Thymus (tissue), 14 donors: ENCODE results near the gene GPANK1. TPM values are rescaled to one million over a fixed set of nuclear protein-coding genes. Genes with fewer than 3 reads are reported as not detected.
"Not testable (repeated sequence)": the region's sequence is repeated elsewhere in the genome, so short reads cannot be mapped to it uniquely, and the experiment has no call there.

Source experiments
- DNase-seq, 9 donors: peaks; one replicate each; pipeline ENCODE4 v3.0.0-alpha.2; 2013; ENCODE audit warnings: low spot score in 9 of 9, low read depth in 6 of 9, missing footprints in 1 of 9
- H3K27ac ChIP-seq, 2 donors: one replicate each; pipeline ENCODE4 v1.5.1; 2013; ENCODE audit warnings: control low read depth in 1 of 2, low read depth in 1 of 2, low read length in 1 of 2, mild to moderate bottlenecking in 1 of 2, moderate library complexity in 1 of 2
- H3K27me3 ChIP-seq, 2 donors: one replicate each; pipeline ENCODE4 v1.5.1; 2013; ENCODE audit warnings: low read length in 1 of 2; ENCODE audit not compliant: control insufficient read depth in 2 of 2, insufficient read depth in 1 of 2
- H3K36me3 ChIP-seq, 2 donors: one replicate each; pipeline ENCODE4 v1.5.1; 2013; ENCODE audit warnings: low read length in 1 of 2, mild to moderate bottlenecking in 1 of 2, moderate library complexity in 1 of 2; ENCODE audit not compliant: control insufficient read depth in 2 of 2, insufficient read depth in 2 of 2
- H3K4me1 ChIP-seq, 2 donors: one replicate each; pipeline ENCODE4 v1.5.1; 2013; ENCODE audit warnings: low read length in 2 of 2; ENCODE audit not compliant: control insufficient read depth in 2 of 2, insufficient read depth in 2 of 2
- H3K4me3 ChIP-seq, 2 donors: one replicate each; pipeline ENCODE4 v1.5.1; 2013; ENCODE audit warnings: low read length in 2 of 2, control low read depth in 1 of 2, mild to moderate bottlenecking in 1 of 2
- H3K9me3 ChIP-seq, 2 donors: one replicate each; pipeline ENCODE4 v1.5.1; 2013; ENCODE audit warnings: low read length in 1 of 2, mild to moderate bottlenecking in 1 of 2; ENCODE audit not compliant: control insufficient read depth in 2 of 2, insufficient read depth in 1 of 2
- WGBS: extraction: QIAGEN DNeasy Blood & Tissue Kit; methylation state at CpG from one replicate; pipeline ENCODE4 v1.1.7; 2013; 5-methylcytosine and 5-hydroxymethylcytosine counted together
- long read RNA-seq, 10 donors: transcript quantifications; one replicate each; lab custom pipeline, GENCODE V29; 2026
- polyA plus RNA-seq: library from polyadenylated mRNA; stranded (reverse); fragments of 200-250 nt; gene quantifications from one replicate; pipeline ENCODE4 v1.2.3, GENCODE V29; 2013
- total RNA-seq: library from RNA; stranded (reverse); fragments of 120-200 nt; gene quantifications from one replicate; pipeline ENCODE4 v1.2.4, GENCODE V29; 2013
- donor health status: healthy.

The GPANK1 gene
- 25.2 TPM for total RNA-seq
- 13.8 TPM for polyA plus RNA-seq
- long read RNA-seq, donor 1, partial matches to known transcripts: 0 of 30 reads
- long read RNA-seq, donor 1, other reads (novel, unspliced or antisense): 30 of 30 reads
- long read RNA-seq, donor 2: 0 reads
- long read RNA-seq, donor 3, transcript GPANK1-203 (3 exons, 1,910 nt): major isoform, 11 of 119 reads
- long read RNA-seq, donor 3, partial matches to known transcripts: 105 of 119 reads
- long read RNA-seq, donor 3, other reads (novel, unspliced or antisense): 0 of 119 reads
- long read RNA-seq, donor 4, transcript GPANK1-203 (3 exons, 1,910 nt): major isoform, 5 of 19 reads
- long read RNA-seq, donor 4, partial matches to known transcripts: 13 of 19 reads
- long read RNA-seq, donor 4, other reads (novel, unspliced or antisense): 0 of 19 reads
- long read RNA-seq, donor 5, transcript GPANK1-203 (3 exons, 1,910 nt): major isoform, 11 of 87 reads
- long read RNA-seq, donor 5, partial matches to known transcripts: 72 of 87 reads
- long read RNA-seq, donor 5, other reads (novel, unspliced or antisense): 0 of 87 reads
- long read RNA-seq, donor 6, transcript GPANK1-203 (3 exons, 1,910 nt): major isoform, 7 of 31 reads
- long read RNA-seq, donor 6, partial matches to known transcripts: 24 of 31 reads
- long read RNA-seq, donor 6, other reads (novel, unspliced or antisense): 0 of 31 reads
- long read RNA-seq, donor 7, partial matches to known transcripts: 234 of 590 reads
- long read RNA-seq, donor 7, other reads (novel, unspliced or antisense): 352 of 590 reads
- long read RNA-seq, donor 8, partial matches to known transcripts: 0 of 1 reads
- long read RNA-seq, donor 8, other reads (novel, unspliced or antisense): 0 of 1 reads
- long read RNA-seq, donor 9, transcript GPANK1-203 (3 exons, 1,910 nt): major isoform, 6 of 38 reads
- long read RNA-seq, donor 9, partial matches to known transcripts: 31 of 38 reads
- long read RNA-seq, donor 9, other reads (novel, unspliced or antisense): 0 of 38 reads
- long read RNA-seq, donor 10, partial matches to known transcripts: 29 of 33 reads
- long read RNA-seq, donor 10, other reads (novel, unspliced or antisense): 0 of 33 reads

GRCh38 chr6:31664790-31665500 is at the start of gene GPANK1:
TSS of gene GPANK1 (minus strand) at chr6:31664997. CDS start at chr6:31664478, 519 bp downstream.
- WGBS: under 1% methylated on average over 39 of the region's 39 CpGs
- Histone ChIP-seq H3K27ac (peak within 1 kb of the TSS; percentile 97 to 99), H3K27me3 (no peaks in the 10 kb centered on the region), H3K4me1 (peaks cover 35 to 59% of the 10 kb centered on the region in 2 donors), H3K9me3 (no peaks in the 10 kb centered on the region), H3K36me3 (peaks cover 32 to 60% of the 10 kb centered on the region in 2 donors), H3K4me3 (peak within 1 kb of the TSS; percentile 91 to 97)
- peak; percentile 82 to 98 (median 92) for DNase-seq

GRCh38 chr6:31713991-31714684 is 49.3 kb upstream of the GPANK1 start:
- Histone ChIP-seq H3K27ac (peak overlapping the region; percentile 50 to 78), H3K4me1 (peaks cover 8 to 48% of the 10 kb centered on the region in 2 donors)
- 29% methylated on average over 5 of the region's 5 CpGs for WGBS

GRCh38 chr6:31713465-31713864 is 48.7 kb upstream of the GPANK1 start:
- H3K9me3 ChIP-seq: no peaks in the 10 kb centered on the region
- no peaks in the 10 kb centered on the region for H3K36me3 ChIP-seq
- H3K4me3 ChIP-seq: no peak overlapping the region
- peak overlapping the region; percentile 50 to 78 for H3K27ac ChIP-seq
- no peak for DNase-seq
- WGBS: 92% methylated on average over 4 of the region's 4 CpGs
- no peaks in the 10 kb centered on the region for H3K27me3 ChIP-seq
- peaks cover 8 to 48% of the 10 kb centered on the region in 2 donors for H3K4me1 ChIP-seq

More at GRCh38 chr6:31713991-31714684, 49.3 kb upstream of the GPANK1 start:
- DNase-seq: peak in 4 of 9 donors; percentile 34 to 77 (median 52)
- H3K36me3 ChIP-seq: no peaks in the 10 kb centered on the region
- no peak overlapping the region for H3K4me3 ChIP-seq
- H3K27me3 ChIP-seq: no peaks in the 10 kb centered on the region
- H3K9me3 ChIP-seq: no peaks in the 10 kb centered on the region

GRCh38 chr6:31712296-31712695 is 47.5 kb upstream of the GPANK1 start:
- H3K9me3 ChIP-seq: no peaks in the 10 kb centered on the region
- H3K27me3 ChIP-seq: no peaks in the 10 kb centered on the region
- H3K4me1 ChIP-seq: peaks cover 8 to 48% of the 10 kb centered on the region in 2 donors
- no peak overlapping the region for H3K4me3 ChIP-seq
- 85% methylated on average over 8 of the region's 8 CpGs for WGBS
- peak in 1 of 9 donors; percentile 46 for DNase-seq
- H3K36me3 ChIP-seq: no peaks in the 10 kb centered on the region
- no peak overlapping the region for H3K27ac ChIP-seq

GRCh38 chr6:31711233-31711632 is 46.4 kb upstream of the GPANK1 start:
- no peaks in the 10 kb centered on the region for H3K36me3 ChIP-seq
- no peaks in the 10 kb centered on the region for H3K27me3 ChIP-seq
- WGBS: 56% methylated on average over 8 of the region's 8 CpGs
- no peak overlapping the region for H3K27ac ChIP-seq
- H3K4me1 ChIP-seq: peaks cover 8 to 48% of the 10 kb centered on the region in 2 donors
- no peaks in the 10 kb centered on the region for H3K9me3 ChIP-seq
- DNase-seq: no peak
- no peak overlapping the region for H3K4me3 ChIP-seq

- Histone ChIP-seq H3K27me3 (no peaks in the 10 kb centered on the region), H3K4me1 (peaks cover 8 to 47% of the 10 kb centered on the region in 2 donors), H3K4me3 (no peak overlapping the region), H3K9me3 (no peaks in the 10 kb centered on the region), H3K36me3 (no peaks in the 10 kb centered on the region), H3K27ac (no peak overlapping the region)
- 71% methylated on average over 5 of the region's 5 CpGs for WGBS
- DNase-seq: no peak
These were observed 45.9 kb upstream of the GPANK1 start for GRCh38 chr6:31710523-31711219.

GRCh38 chr6:31709157-31709556 is 44.4 kb upstream of the GPANK1 start:
- peaks cover 6 to 33% of the 10 kb centered on the region in 2 donors for H3K4me1 ChIP-seq
- not testable (repeated sequence) for DNase-seq, H3K4me3 ChIP-seq, H3K9me3 ChIP-seq, H3K27me3 ChIP-seq, H3K27ac ChIP-seq, H3K36me3 ChIP-seq
- WGBS: 95% methylated on average over 11 of the region's 11 CpGs
